ENCODE measurements around the gene TNFSF15.

DNA sequence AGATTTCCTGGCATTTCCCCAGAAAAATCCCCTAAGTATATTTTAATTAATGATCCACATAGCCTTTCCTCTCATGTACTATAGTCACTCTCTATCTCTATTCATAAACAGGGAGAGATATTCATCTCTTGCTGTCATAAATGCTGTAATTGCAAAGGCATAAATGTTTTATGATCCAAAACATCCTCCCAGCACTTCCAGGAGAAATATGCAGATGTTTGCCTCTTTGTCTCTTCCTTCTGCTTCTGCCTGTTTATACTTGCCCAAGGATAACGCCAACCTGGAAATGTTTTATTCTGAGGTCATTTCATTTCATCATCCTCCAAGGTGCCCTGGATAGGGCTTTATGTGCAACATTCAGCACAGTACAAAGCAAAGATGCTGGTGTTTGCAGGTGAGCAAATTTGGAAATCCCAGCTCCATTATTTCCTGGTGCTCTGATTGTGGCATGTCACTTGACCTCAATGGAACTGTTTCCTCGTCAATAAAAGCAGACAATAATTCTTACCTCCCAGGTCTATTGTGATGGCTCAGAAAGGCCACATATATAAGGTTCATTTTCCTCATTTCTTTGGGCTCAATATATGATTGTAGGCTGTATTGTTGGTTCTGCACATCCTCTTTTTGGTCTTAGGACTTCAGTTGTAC, 6.9 kb downstream of the TNFSF15 start:
- TF ChIP-seq EZH2 (IDR thresholded peaks at IDR 0.05; ENCODE audit: borderline replicate concordance, insufficient read depth, low read depth, low read length, poor library complexity, severe bottlenecking), result no peak
- TF ChIP-seq, protein P1, sequence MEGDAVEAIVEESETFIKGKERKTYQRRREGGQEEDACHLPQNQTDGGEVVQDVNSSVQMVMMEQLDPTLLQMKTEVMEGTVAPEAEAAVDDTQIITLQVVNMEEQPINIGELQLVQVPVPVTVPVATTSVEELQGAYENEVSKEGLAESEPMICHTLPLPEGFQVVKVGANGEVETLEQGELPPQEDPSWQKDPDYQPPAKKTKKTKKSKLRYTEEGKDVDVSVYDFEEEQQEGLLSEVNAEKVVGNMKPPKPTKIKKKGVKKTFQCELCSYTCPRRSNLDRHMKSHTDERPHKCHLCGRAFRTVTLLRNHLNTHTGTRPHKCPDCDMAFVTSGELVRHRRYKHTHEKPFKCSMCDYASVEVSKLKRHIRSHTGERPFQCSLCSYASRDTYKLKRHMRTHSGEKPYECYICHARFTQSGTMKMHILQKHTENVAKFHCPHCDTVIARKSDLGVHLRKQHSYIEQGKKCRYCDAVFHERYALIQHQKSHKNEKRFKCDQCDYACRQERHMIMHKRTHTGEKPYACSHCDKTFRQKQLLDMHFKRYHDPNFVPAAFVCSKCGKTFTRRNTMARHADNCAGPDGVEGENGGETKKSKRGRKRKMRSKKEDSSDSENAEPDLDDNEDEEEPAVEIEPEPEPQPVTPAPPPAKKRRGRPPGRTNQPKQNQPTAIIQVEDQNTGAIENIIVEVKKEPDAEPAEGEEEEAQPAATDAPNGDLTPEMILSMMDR (IDR thresholded peaks at IDR 0.05), result no peak
